NCI-H446 (cell line): ENCODE measurements around the gene SEMA4B.
"Not testable (repeated sequence)": the region's sequence is repeated elsewhere in the genome, so short reads cannot be mapped to it uniquely, and the experiment has no call there.

Experiments used
- DNase-seq, 2 experiments: peaks; one replicate each; lab custom pipeline; 2025; lab: John Stamatoyannopoulos, UW

The SEMA4B gene

DNA sequence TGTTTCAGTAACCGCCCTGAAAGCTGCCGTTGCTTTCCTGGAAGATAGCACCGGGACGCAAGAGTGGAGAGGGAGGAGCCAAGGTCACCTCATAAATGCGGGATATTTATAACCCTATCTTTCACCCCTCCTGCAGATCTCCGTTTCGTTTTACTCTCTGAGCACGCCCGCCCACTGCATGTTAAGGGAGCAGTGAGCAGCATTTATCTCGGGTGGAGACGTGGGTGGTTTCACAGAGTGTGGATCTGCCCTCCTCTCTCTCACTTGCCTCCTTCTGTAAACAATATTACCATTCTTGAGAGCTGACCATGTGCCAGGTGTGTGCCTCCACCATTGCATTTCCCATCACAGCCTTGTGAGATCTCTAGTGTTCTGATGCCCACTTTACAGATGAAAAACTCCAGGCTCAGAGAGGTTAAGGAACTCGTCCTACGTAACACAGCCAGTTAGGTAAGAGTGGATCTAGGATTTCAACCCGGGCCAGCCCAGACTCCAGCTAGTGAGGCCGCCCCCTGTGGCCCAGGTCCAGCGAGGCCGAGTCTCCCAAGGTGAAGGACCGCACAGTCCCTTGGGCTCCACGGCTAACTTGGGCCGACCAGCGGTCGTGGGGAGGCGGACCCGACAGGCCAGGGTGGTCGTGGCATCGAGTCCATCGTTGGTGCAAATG lies 16.9 kb upstream of the SEMA4B start:
- no peak for DNase-seq

DNA sequence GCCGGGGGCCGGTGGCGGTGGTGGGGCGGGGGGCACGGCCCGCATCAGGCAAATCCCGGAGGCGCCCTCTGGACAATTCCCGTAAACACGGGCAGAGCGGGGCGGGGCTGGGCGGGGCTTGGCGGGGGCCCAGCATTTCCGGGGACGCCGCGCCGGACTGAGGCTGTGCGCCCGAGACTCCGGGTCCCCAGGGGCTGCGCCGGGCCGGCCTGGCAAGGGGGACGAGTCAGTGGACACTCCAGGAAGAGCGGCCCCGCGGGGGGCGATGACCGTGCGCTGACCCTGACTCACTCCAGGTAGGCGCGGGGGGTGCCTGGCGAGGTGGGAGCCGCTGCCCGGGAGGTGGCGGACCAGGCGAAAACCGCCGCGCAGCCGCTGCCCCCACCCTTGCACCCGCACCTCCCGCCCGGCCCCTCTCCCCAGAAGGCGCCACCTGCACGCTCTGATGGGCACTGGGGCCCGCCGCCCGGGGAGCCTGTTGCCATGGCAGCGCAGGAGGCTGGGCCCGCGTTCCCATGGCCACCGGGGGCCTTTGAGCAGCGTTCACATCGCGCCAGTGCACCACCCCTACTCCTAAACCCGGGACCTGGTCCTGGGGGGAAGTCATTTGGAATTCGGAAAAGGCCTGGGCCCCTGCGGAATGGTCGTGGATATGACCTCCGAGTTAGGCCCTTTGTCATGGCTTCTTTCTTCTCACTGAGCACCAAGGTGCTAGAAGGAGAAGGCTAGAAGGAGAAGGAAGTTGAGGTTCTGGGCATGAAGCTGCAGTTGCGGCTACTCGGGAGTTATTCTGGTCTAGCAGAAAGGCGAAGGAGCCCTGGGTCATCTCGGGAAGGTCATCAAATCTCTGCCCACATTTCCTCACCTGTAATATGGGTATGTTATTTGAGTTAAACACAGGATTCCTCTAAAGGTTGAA lies 16.1 kb upstream of the SEMA4B start:
- DNase-seq = peak in 1 of 2 experiments; percentile 43

DNA sequence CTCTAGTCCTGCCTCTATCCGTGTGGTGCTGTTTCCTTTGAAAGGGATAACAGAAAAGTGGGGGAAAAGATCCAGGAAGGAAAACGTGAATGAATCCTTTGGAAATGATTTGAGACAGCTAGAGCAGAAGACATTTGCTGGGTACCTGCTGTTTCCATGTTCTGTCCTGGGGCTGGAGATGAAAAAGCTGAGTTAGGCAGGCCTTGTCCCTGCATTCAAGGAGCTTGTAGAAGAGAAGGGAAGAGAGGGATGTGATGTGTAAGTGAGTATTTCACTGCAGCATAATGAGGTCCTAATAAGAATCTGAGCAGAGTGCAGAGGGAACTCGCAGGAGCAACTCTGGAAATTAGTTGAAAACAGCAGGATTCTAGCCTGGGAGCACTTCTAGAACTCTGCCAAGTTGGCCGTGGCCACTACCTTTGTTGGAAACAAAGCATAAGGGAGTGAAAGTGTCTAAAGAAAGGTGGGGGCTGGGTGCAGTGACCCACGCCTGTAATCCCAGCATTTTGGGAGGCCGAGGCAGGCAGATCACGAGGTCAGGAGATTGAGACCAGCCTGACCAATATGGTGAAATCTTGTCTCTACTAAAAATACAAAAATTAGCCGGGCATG lies 13.8 kb upstream of the SEMA4B start:
- no peak for DNase-seq

DNA sequence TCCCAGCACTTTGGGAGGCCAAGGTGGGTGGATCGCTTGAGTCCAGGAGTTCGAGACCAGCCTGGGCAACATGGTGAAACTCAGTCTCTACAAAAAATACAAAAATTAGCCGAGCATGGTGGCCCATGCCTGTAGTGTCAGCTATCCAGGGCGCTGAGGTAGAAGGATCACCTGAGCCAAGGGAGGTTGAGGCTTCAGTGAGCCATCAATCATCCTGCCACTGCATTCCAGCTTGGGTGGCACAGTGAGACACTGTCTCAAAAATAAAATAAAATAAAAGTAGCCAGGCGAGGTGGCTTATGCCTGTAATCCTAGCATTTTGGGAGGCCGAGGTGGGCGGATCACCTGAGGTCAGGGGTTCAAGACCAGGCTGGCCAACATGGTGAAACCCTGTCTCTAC lies 13.1 kb upstream of the SEMA4B start:
- not testable (repeated sequence) for DNase-seq

DNA sequence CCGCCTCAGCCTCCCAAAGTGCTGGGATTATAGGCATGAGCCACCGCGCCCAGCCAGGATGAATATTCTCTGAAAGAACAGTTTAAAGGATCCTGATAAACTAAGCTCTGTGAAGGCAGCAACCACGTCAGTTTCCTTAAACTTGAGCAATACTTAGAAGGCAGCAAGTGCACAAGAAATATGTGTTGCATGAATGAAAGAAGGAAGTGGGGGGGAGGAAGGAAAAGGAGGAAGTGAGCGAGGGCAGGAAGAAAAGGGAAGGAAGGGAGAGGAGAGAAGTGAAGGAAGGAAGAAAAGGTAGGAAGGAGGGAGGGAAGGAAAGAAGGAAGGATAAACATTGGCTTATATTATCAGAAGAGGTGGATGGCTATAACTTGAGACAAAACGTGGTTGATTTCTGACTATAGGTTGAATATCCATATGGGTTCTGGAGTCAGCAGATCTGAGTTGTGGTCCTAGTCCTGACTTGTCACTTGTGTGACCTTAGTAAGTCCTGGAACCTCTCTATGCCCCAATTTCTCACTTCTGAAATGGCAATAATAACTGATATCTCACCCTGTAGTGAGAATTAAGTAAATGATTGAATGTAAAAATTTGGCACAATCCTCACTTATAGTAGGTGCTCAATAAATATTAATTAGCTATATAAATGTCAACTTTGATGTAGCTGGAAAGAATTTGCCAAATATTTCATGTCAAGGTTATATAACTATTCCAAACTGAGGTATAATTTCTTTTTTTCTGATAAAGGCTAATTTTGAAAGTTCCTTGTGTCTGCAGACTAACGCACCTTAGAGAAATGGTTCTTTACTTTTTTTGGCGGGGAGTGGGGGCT lies 12.0 kb upstream of the SEMA4B start:
- no peak for DNase-seq

DNA sequence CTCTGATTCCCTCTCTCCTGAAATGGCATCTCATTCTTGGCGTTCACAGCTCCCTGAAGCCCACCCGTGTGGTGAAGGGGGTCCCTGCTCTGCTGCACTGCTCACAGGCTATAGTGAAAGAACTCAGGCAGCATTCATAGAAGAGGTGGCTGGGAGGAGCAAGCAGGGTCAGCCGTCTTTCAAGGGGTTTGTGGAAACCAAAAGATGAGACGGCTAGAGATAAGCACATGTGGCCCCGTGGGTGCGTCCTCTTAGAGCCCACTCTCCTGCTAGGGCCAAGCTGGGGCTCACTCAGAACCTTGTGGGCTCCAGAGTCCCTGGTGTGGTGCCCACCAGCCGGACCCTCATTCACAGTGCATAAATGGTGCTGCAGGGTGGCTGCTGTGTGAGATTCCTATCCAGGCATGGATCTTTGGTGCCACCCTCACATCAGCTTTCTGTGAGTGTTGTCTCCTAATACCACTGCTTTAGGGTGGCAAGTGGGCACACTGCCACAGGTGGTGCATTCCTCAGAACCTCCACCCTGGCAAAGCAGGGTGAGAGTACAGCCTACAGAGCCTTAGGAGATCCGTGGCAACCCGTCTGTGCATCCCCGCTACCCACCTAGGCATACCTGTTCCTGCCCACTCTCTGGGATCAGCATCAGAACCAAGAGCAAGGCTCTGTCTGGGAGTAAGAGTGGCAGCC lies 11.2 kb upstream of the SEMA4B start:
- DNase-seq = no peak

DNA sequence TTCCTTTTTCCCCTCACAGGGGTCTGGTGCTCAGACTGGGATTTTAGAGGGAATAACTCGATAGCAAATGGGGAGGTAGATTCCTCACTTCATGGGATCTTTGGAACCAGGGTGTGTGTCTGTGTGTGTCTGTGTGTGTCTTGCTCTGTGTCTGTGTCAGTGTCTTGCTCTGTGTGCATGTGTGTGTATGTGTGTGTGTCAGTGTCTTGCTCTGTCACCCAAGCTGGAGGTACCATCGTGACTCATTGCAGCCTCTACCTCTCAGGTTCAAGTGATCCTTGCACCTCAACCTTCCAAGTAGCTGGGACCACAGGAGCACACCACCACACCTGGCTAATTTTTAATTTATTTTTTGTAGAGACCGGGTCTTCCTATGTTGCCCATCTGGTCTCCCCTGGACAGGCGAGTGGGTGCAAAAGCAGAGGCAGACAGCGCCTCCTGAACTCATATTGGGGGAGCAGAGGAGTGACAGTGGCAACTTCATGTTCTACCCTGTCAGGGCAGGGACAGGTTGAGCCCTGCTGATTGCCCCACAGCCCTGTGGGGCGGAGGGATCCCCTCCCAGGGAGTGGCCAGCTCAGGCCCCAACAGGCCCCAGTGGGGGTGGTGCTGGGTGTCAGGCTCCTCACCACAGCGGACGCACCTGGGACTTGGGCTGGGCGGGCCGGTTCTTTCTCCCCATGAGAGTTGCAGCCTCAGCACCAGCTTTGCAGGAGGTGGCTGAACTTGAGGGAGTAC lies 10.4 kb upstream of the SEMA4B start:
- no peak for DNase-seq

DNA sequence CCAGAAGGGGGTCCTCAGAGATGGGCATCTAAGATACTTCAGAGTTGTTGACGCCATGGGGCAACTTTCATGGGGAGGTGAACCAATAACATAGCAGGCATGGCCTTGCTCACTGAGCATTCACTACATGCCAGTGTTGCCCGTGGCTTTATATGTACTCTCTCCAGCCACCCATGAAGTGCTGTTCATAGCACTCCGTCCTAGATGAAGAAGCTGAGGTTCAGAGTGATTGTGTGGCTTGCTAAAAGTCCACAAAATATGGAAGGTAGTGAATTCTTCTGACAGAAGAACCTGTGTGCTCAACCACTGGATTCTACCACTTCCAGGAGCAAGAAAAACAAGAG lies 9.8 kb upstream of the SEMA4B start:
- DNase-seq = no peak

DNA sequence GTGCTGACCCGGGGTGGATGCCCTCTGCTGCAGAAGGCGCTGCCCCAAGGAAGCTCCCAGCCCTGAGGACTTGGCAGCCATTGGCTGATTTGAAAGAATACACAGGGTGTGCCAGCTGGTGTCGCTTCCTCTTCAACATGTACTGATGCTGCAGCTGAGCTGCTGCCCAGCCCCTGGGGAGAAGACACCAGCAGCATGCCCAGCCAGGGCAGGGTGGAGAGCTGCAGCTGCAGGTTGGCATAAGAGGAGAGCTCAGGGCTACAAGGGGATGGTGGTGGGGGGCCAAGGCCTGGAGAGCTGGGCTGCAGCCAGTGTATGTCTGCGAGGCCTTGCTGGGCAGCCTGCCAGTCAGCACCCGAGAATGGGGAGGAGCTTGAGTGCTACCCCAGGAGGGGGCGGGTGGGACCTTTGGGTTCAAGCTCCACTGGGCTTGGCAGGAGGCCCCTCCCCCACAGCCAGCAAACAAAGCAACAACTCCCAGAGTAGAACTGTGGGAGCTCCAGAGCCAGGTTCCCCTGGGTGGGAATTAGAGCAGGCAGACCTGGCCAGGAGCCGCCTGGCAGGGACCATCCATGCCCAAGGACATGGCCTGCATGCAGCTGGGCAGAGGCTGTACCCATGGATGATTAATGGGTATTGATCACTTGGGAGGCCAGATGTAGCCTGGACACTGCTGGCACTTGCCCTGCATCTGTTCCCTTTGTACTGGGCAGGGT lies 9.2 kb upstream of the SEMA4B start:
- peak; percentile 42 to 94 for DNase-seq

DNA sequence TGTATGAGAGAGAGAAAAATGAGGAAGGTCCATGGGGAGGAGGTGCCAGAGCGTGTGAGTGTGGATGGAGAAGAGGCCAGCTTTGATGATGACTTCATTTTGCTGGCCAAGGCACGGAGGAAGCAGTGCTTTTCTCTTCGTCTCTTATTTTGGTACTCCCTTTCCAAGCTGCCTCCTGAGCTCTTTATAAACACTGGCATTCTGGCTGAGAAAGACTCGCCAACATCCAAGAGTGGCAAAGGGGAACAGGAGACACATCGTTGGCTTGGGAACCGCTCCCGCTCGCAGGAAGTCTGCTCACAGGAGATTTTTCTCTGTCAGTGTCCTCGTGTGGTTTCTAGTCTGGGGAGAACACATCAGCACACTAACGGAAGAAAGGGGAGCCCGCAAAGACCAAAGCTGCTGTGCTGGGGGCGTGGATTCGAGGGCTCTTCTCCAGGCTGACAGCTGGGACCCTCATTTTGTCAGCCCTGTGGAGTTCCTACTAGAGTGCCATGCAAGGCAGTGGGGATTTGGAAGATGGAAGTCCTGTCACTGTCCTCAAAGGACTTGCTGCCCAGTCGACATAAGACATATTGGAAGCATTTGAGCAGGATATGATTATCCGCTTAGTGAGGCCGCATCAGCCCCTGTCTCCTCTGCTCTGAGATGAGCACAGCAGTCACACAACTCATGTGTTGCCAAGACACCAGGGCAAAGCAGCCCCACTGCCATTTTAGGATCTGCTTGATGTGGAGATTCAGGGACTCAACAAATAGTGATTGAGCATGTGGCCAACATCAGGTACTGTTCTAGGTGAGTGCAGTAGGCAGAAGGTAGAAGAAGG lies 8.0 kb upstream of the SEMA4B start:
- peak; percentile 55 to 59 for DNase-seq

DNA sequence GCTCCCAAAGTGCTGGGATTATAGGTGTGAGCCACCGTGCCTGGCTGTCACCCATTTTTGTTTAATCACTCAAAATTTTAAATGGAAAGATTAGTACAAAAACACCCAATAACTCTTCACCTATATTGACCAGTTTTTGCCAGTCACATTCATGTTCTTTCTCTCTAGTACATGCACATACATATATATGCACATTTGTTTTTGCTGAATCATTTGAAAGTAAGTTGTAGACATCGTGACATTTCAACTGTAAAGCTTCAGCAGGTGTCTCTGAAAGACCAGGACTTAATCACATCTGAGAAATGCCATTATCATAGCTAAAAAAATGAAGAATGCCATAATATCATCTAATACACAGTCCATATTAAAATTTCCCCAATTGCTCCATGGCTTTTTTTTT lies 6.5 kb upstream of the SEMA4B start:
- no peak for DNase-seq

DNA sequence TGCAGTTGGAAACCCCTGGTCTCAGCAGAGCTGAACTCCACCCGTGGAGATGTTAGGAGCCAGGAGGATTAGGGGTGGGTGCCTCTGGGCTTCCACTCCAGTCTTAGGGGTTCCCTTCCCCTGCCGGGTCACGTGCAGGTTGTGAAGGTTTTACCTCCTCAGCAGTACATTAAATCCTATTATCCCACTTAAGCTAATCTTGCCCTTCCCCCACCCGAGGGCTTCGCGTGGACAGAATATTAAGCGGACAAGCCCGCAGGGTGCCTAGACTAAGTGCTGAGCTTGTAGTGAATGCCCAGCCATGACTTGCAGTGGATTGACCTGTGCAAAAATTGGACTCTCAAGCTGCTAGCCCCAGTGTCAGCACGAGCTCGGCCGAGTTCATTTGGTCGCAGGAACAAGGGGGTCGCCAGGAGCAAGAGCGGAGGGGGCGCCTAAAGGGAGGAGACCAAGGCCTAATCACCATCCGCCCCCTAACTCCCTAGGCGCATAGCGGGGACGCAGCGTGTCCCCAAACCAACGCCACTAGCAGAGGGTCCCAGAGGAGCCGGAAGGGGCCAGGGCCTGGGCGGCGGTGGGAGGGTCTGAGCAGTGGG lies 498 bp upstream of the SEMA4B start:
- DNase-seq = no peak

DNA sequence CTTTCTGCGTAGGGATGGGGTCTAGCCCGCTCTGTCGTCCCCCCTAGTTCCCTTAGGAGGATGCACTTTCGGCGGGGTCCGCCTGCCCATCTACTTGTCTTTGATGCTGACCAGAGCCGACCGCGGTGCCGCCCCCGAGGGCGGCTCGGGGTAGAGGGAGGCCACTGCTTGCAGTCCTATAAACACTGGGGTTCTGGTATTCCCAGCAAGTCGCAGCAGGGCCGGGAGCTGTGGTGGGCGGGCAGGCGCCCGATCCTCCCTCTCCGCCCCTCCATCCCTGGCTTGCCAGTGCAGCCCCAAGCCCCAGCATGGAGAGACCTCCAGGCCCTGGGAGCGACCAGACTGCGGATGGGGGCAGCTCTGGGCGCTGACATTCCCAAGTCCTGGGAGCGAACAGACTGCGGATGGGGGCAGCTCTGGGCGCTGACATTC lies 830 bp downstream of the SEMA4B start:
- no peak for DNase-seq

DNA sequence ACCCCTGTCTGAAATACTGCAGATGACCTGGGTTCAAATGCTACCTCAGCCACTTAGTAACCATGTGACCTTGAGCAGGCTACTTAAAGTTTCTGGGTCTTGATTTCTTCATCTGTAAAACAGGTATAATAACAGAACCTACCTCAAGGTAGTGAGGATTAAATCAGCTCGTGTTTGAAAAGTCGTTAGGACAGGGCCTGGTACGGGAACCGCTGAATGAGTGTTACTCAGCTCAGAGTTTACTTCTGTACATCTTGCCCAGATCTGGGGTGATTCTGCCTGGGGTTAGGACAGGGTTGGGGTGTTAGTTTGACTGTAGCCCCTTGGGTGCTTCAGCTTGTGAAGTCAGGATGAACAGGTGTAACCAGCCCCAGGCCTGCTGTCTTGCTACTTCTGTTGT lies 1.8 kb downstream of the SEMA4B start:
- no peak for DNase-seq

DNA sequence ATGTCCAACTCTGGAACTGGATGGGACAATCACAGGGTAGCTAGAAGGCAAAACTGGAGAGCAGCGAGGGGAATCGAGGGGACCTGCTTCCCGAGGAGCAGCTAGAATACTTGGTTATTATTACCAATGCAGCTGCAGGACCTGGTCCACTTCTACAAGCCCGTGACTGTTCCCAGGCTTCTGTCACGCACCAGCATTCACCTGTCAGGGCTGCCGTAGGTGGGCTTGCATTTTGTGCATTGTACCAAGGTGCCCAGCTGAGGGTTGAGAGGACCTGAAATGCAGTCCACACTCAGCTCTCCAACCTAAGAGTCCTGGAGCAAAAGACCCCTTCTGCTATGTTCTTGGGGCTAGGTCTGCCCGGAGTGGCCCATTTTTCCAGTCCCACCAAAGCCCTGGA lies 2.3 kb downstream of the SEMA4B start:
- no peak for DNase-seq

DNA sequence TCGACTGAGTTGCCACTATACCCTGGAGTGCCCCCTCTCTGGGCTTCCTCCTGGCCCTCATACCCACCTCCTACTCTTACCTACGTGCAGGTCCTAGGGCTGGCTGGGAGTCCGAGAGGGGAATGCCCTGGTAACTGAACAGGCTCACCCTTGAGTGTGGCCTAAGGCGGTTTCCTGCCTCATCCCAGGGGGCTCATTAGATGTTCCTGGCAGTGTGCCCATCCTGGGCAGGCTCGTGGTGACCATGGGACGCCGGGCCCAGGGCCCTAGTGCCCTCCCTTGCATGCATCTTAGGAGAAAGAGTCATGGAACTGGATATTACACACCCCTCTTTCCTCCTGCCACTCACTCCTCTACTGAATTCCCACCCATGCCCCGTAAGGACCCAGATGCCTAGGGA lies 2.8 kb downstream of the SEMA4B start:
- no peak for DNase-seq

DNA sequence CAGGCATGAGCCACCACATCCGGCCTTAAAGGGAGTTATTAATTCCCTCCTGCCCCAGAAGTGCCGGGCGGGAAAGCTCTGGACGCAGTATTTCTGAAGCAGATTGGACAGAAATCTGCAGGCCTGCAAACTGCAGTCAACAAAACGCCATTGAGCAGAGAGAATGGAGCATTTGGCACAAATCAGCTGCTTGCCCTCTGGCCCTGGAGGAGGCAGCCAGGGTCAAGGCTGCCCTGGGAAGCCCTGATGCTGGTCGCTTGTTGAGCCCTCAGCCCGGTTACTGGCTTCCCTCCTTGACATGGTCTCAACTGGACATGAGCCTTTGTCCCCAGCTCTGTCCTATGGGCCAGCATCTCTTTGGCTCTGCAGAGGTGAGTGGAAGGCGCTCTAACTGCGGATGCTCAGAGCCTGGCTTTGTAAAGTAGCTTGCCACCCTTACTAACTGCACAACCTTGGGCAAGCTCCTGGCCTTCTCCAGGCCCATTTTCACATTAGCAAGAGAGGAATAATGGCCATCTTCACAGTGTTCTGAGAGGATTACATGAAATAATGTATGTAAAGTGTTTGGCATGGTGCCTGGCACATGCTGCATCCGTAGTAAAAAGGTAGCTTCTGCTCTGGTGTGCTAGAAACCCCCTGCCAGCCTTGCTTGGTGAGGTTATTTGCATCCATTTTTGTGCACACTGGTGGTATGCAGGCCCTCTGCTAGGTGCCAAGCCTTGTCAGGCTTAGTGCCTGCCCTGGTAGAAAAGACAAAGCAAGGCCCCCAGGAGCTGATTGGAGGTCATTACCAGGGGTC lies 4.1 kb downstream of the SEMA4B start:
- no peak for DNase-seq

DNA sequence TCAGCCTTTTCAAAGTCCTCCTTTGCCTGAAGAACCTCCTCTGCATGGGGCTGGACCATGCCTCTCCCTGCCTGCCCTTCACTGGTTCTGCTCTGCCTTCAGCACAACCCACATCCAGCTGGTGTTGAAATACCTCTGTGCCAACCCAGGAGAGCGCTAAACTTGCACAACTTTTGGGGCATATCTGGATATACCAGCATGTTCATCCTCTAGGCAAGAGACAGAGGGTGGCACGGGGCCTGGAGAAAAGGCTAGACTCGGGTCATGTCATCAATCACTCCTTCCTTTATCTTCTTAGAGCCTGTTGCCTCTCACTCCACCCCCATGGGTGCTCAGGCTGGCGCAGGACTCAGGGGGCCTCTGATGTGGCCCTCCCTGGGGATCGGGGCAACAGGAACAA lies 4.8 kb downstream of the SEMA4B start:
- DNase-seq = no peak
